ENCODE results near the gene CCDC93.

GRCh38 chr2:117875786-117876185 lies 138.1 kb downstream of the CCDC93 start:
- TF ChIP-seq CTCF (IDR thresholded peaks at IDR 0.05) (no peak), POLR2AphosphoS5 (IDR thresholded peaks at IDR 0.05) (no peak), POLR2A (IDR thresholded peaks at IDR 0.05) (no peak)

Measured in breast epithelium (tissue), 3 donors.